Measurements from ENCODE around the gene C11orf65.

C11orf65 gene

DNA sequence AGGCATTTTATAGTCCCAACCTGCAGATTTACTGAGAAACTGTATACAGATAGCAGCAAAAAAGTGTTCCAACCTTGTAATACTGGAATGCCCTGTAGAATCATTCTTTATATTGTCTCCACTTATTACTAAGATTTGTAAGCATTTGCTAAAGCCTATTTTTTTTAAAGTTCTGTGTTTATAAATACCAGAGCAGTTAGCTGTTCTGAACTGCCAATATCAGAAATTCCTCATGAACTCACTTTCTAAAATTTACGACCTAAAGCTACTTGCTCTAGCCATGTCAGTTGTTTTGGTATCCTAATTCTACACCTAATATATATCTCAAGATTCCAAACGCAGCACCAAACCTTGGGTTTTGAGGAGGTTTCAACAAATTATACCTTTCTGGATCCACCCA, 103.2 kb downstream of the C11orf65 start:
- FAIRE-seq: no peak

DNA sequence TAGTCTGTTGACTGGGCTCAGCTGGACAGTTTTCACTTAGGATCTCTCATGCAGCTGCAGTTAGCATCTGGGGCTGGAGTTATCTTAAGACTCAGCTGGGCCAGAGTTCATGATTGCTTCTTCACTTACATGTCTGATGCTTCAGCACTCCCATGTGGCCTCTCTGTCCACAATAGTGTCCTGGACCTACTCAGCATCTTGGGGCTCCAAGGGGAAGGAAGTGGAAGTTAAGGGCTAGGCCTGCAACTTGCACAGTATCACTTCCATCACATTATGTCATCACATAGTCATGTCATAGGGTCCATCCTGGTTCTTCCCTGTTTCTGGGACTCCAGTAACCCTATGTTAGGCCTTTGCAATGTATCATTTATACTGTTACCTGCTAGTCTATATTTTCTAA, 115.9 kb downstream of the C11orf65 start:
- no peak for FAIRE-seq

DNA sequence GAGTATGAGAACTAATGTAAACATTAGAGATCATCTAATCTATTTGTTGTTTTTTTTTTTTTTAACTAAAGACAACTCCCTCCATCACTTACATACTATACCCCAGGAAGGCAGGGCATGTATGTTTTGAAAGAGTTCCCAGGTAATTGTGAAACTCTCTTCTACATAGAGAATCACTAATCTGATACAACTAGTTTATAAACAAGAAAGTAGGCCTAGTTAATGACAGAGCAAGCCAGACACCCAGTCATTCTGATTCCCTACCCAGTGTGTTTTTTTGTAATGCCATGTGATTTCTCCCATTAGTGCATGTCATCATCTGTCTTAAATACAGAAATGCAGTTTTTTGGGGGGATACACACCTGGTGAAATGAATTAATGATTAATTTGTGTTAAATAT, 120.9 kb downstream of the C11orf65 start:
- FAIRE-seq: no peak

DNA sequence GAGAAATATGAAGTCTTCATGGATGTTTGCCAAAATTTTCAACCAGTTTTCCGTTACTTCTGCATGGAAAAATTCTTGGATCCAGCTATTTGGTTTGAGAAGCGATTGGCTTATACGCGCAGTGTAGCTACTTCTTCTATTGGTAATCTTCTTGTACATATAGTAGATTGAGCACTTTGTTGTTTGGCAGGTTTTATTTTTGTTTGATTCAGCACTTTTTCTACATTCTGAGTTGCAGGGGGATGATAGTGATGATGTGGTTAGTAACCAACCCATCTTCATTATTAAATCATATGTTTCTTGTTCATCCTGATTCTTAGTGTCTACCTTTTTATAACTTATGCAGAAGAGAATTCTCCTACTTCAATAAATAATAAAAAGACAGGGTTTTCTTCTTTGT, 121.6 kb downstream of the C11orf65 start:
- FAIRE-seq: no peak

DNA sequence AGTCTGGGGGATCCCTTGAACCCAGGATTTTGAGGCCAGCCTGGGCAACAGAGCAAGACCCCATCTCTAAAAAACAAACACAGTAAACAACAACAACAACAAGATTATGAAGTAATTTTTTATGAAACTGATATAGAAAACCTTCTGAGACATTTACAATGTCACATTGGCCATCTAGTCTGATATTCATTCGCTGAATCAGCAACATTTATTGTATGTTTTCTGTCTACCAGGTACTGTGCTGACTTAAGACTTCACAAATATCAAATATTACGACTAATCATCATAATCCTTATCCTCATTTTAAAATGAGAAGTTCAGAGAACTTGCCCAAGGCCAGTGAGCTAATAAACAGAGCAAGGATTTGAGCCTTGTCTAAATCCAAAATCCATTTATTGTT, 123.6 kb downstream of the C11orf65 start:
- no peak for FAIRE-seq

DNA sequence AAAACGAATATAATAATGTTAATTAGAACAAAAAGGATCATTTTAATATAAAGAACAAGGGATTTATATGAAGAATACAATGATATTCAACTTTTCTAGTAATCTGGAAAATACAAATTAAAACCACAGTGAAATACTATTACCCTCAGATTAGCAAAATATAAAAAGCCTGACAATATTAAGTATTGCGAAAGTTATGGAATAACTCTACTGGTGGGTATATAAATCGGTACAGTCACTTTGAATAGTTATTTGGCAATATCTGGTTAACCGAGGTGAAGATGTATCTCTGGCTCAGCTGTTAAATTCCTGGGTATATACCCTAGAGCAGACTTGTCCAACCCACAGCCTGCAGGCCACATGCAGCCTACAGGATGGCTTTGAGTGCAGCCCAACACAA, 125.7 kb downstream of the C11orf65 start:
- FAIRE-seq: no peak

DNA sequence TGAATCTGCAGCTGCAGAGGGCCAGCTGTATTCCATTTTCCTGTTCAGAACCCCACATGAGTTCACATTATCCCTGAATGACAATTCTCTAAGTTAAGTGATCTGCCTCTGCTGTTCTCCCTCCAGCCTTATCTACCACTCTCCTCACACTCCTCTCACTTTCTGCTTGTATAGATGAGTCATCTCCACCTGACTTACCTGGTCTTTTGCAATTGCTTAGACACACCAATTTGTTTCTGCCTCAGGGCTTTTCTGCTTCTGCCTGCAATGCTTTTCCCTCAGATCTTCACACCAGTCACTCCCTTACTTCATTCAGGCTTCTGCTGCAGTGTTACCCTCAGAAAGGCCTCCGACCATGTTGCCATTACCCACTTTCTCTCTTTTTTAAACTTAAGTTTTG, 126.4 kb downstream of the C11orf65 start:
- FAIRE-seq: no peak

DNA sequence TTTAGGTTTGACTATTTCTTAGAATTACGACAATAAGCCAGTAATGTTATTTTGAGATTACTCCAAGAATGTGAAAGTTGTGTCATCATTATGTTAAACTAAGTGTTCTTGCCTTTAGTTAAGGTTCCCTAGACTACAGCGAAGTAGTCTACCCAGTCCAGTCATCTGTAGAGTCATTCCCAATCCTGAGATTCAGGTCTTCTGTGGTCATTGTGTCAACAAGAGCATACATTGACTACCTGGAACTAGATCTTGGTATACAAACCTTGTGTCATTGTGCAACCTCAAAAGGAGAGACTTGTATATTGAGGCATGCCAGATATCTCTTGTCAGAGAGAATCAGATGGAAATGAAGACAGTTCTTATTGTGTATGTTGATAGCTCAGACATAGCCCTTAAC, 128.6 kb downstream of the C11orf65 start:
- FAIRE-seq: no peak

DNA sequence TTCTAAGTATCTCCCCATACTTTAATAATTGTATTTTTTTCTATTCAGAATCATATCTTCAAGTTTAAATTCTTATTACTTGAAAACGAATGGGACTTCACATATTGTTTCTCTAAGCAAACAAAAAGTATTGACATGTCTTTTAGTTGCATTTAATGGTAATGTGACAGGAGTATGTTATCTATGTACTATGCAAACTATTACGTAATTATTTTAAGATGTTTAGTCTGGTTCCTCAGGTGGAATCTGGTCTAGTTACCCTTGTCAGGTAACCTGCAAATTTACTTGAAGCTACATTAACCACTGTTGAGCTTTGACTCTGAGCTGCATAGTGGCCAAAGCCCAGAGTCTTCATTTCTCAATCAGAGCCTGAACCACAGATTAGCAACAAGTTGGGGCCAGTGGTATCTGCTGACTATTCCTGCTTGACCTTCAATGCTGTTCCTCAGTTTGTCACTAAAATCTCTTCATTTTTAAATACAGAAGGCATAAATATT, 133.9 kb downstream of the C11orf65 start:
- FAIRE-seq: peak; percentile 24
